Left lung (tissue), 10 donors: Measurements from ENCODE around the gene PRKN. TPM values are rescaled to one million over a fixed set of nuclear protein-coding genes. Genes with fewer than 3 reads are reported as not detected.

Experiments
- ATAC-seq: fragments of 200-7000 bp; cut with Tn5 transposase; one replicate; pipeline ENCODE4 v1.9.1; 2020; ENCODE audit warnings: moderate library complexity
- DNase-seq, 4 donors: peaks; one replicate each; pipeline ENCODE4 v3.0.0-alpha.2; 2013 to 2020
- H3K27ac ChIP-seq, 2 donors: fragments of 200-600 bp; sonication (generic) in 1 of 2; one replicate each; pipeline versions ENCODE4 v1.5.0 to v1.8.0; 2020 to 2021
- H3K27me3 ChIP-seq, 2 donors: fragments of 200-600 bp; sonication (generic) in 1 of 2; one replicate each; pipeline versions ENCODE4 v1.5.0 to v1.8.0; 2020 to 2021
- H3K36me3 ChIP-seq, 2 donors: fragments of 200-600 bp; sonication (generic) in 1 of 2; one replicate each; pipeline versions ENCODE4 v1.5.0 to v1.8.0; 2020 to 2021
- H3K4me1 ChIP-seq, 2 donors: fragments of 200-600 bp; one replicate each; pipeline ENCODE4 v1.8.0; 2021
- H3K4me3 ChIP-seq, 2 donors: fragments of 200-600 bp; sonication (generic) in 1 of 2; one replicate each; pipeline versions ENCODE4 v1.5.0 to v1.8.0; 2020 to 2021; ENCODE audit warnings: mild to moderate bottlenecking in 1 of 2
- H3K9me3 ChIP-seq, 2 donors: fragments of 200-600 bp; sonication (generic) in 1 of 2; one replicate each; pipeline versions ENCODE4 v1.5.0 to v1.8.0; 2020 to 2021
- CTCF ChIP-seq, 2 donors: fragments of 200-600 bp; sonication (generic) in 1 of 2; IDR thresholded peaks; one replicate each; pipeline versions ENCODE4 v1.5.0 to v1.8.0; 2021; ENCODE audit warnings: antibody characterized with exemption in 2 of 2
- intact Hi-C, 2 donors: fragments of 100-400 bp; cut with DNase I; formaldehyde crosslinking; loops; one replicate each; pipeline versions ENCODE4 v1.11.2 to v1.14.2; 2022
- polyA plus RNA-seq, 6 donors: library from polyadenylated mRNA; unstranded; fragments of 120-200 nt; gene quantifications; one replicate each; pipeline ENCODE4 v1.2.1, GENCODE V29; 2013; ENCODE audit not compliant: insufficient read length in 6 of 6
- total RNA-seq, 2 donors: library from RNA; stranded (reverse); fragmentation: NEBNext Ultra II Directional; extraction: Animal tissue kit (Norgen Biotek cat#: 25700); gene quantifications; one replicate each; pipeline ENCODE4 v1.2.1, GENCODE V29; 2021
- donor health status: DM: no; HTN: yes; CAD: no.
- donor health status: DM: no; HTN: no; CAD: no.

The PRKN gene
- total and polyA plus RNA-seq, 8 donors, result 1.9 to 4.3 (median 2.5) TPM

GRCh38 chr6:162468326-162468725 lies 259.2 kb downstream of the PRKN start:
- Histone ChIP-seq H3K36me3 (no peaks in the 10 kb centered on the region), H3K27ac (no peak overlapping the region), H3K4me1 (no peaks in the 10 kb centered on the region), H3K9me3 (no peaks in the 10 kb centered on the region), H3K4me3 (no peak overlapping the region), H3K27me3 (no peaks in the 10 kb centered on the region)
- TF ChIP-seq CTCF (IDR thresholded peaks at IDR 0.05), result no peak
- ATAC-seq (no peak), DNase-seq (peak in 2 of 4 donors; percentile 6 to 14)
- intact Hi-C loops, result no loop called here

GRCh38 chr6:162467679-162468078 lies 259.9 kb downstream of the PRKN start:
- intact Hi-C loops, result no loop called here
- Histone ChIP-seq H3K36me3 (no peaks in the 10 kb centered on the region), H3K4me1 (no peaks in the 10 kb centered on the region), H3K4me3 (no peak overlapping the region), H3K27me3 (no peaks in the 10 kb centered on the region), H3K27ac (no peak overlapping the region), H3K9me3 (no peaks in the 10 kb centered on the region)
- ATAC-seq (no peak), DNase-seq (peak in 1 of 4 donors; percentile 57)
- TF ChIP-seq CTCF (IDR thresholded peaks at IDR 0.05), result no peak

- Histone ChIP-seq H3K27me3 (no peaks in the 10 kb centered on the region), H3K4me3 (no peak overlapping the region), H3K9me3 (peaks cover 0 to 6% of the 10 kb centered on the region in 2 donors), H3K4me1 (no peaks in the 10 kb centered on the region), H3K27ac (no peak overlapping the region), H3K36me3 (no peaks in the 10 kb centered on the region)
- ATAC-seq, result no peak
- intact Hi-C loops, result no loop called here
- DNase-seq, result no peak
- no peak for TF ChIP-seq CTCF (IDR thresholded peaks at IDR 0.05)
Measured at GRCh38 chr6:162463576-162463975, 264.0 kb downstream of the PRKN start.

GRCh38 chr6:162459985-162460384 lies 267.6 kb downstream of the PRKN start:
- Histone ChIP-seq H3K27me3 (no peaks in the 10 kb centered on the region), H3K36me3 (no peaks in the 10 kb centered on the region), H3K4me1 (no peaks in the 10 kb centered on the region), H3K9me3 (peaks cover 0 to 10% of the 10 kb centered on the region in 2 donors), H3K4me3 (no peak overlapping the region), H3K27ac (no peak overlapping the region)
- intact Hi-C loops, result no loop called here
- ATAC-seq (no peak), DNase-seq (no peak)
- TF ChIP-seq CTCF (IDR thresholded peaks at IDR 0.05), result no peak

- intact Hi-C loops, result no loop called here
- H3K4me3 ChIP-seq, result no peak overlapping the region
- H3K27me3 ChIP-seq, result no peaks in the 10 kb centered on the region
- no peak for DNase-seq
- no peaks in the 10 kb centered on the region for H3K4me1 ChIP-seq
- no peak overlapping the region for H3K27ac ChIP-seq
- no peak for ATAC-seq
- no peaks in the 10 kb centered on the region for H3K36me3 ChIP-seq
- no peaks in the 10 kb centered on the region for H3K9me3 ChIP-seq
- TF ChIP-seq CTCF (IDR thresholded peaks at IDR 0.05), result no peak
Measured at GRCh38 chr6:162450358-162450757, 277.2 kb downstream of the PRKN start.
